ENCODE results near the gene UBXN1.
A peak's percentile ranks its signal among the peaks of the same experiment; 100 is the strongest.

UBXN1 gene

GRCh38 chr11:62673196-62673525 is 5.7 kb downstream of the UBXN1 start:
- Histone ChIP-seq H3K4me1 (ENCODE audit: insufficient read depth, poor library complexity, severe bottlenecking) (peaks cover 13% of the 10 kb centered on the region), H3K36me3 (ENCODE audit: low read depth) (peaks cover 50% of the 10 kb centered on the region), H3K4me3 (ENCODE audit: severe bottlenecking) (no peak overlapping the region), H3K9me3 (ENCODE audit: severe bottlenecking) (no peaks in the 10 kb centered on the region), H3K27ac (ENCODE audit: poor library complexity, severe bottlenecking) (peak overlapping the region; percentile 86), H3K27me3 (ENCODE audit: insufficient read depth, poor library complexity, severe bottlenecking) (no peaks in the 10 kb centered on the region)
- ATAC-seq (ENCODE audit: low read depth) (no peak), DNase-seq (ENCODE audit: low spot score) (no peak)
- TF ChIP-seq CTCF (IDR thresholded peaks at IDR 0.05; ENCODE audit: poor library complexity, severe bottlenecking), result no peak

- H3K36me3 ChIP-seq (ENCODE audit: low read depth), result peaks cover 46% of the 10 kb centered on the region
Measured at GRCh38 chr11:62671608-62672389, 7.1 kb downstream of the UBXN1 start, which contains the start of the genes LBHD1 and UQCC3. Gene LBHD1, minus strand, starts transcription at chr11:62672267. Its CDS starts 2,236 bp downstream, at chr11:62670031. Gene UQCC3, plus strand, starts transcription at chr11:62671673. Its CDS starts 73 bp downstream, at chr11:62671746.

GRCh38 chr11:62671236-62671607 is 7.7 kb downstream of the UBXN1 start:
- no peaks in the 10 kb centered on the region for H3K27me3 ChIP-seq (ENCODE audit: insufficient read depth, poor library complexity, severe bottlenecking)
- H3K4me3 ChIP-seq (ENCODE audit: severe bottlenecking), result peak overlapping the region; percentile 71
- TF ChIP-seq CTCF (IDR thresholded peaks at IDR 0.05; ENCODE audit: poor library complexity, severe bottlenecking), result no peak
- peaks cover 9% of the 10 kb centered on the region for H3K4me1 ChIP-seq (ENCODE audit: insufficient read depth, poor library complexity, severe bottlenecking)
- no peaks in the 10 kb centered on the region for H3K9me3 ChIP-seq (ENCODE audit: severe bottlenecking)
- H3K36me3 ChIP-seq (ENCODE audit: low read depth), result peaks cover 46% of the 10 kb centered on the region
- ATAC-seq (ENCODE audit: low read depth) (peak; percentile 13), DNase-seq (ENCODE audit: low spot score) (no peak)
- peak overlapping the region; percentile 86 for H3K27ac ChIP-seq (ENCODE audit: poor library complexity, severe bottlenecking)

More at GRCh38 chr11:62671608-62672389, 7.1 kb downstream of the UBXN1 start, which contains the start of the genes LBHD1 and UQCC3:
- Histone ChIP-seq H3K27ac (ENCODE audit: poor library complexity, severe bottlenecking) (peak within 1 kb of the TSS; percentile 86), H3K27me3 (ENCODE audit: insufficient read depth, poor library complexity, severe bottlenecking) (no peaks in the 10 kb centered on the region), H3K9me3 (ENCODE audit: severe bottlenecking) (no peaks in the 10 kb centered on the region), H3K4me1 (ENCODE audit: insufficient read depth, poor library complexity, severe bottlenecking) (peaks cover 9% of the 10 kb centered on the region), H3K4me3 (ENCODE audit: severe bottlenecking) (peak within 1 kb of the TSS; percentile 71)
- DNase-seq (ENCODE audit: low spot score) (peak; percentile 78), ATAC-seq (ENCODE audit: low read depth) (peak; percentile 81)
- no peak for TF ChIP-seq CTCF (IDR thresholded peaks at IDR 0.05; ENCODE audit: poor library complexity, severe bottlenecking)

- no peak for DNase-seq (ENCODE audit: low spot score)
- peak overlapping the region; percentile 86 for H3K27ac ChIP-seq (ENCODE audit: poor library complexity, severe bottlenecking)
- ATAC-seq (ENCODE audit: low read depth), result no peak
- no peak for TF ChIP-seq CTCF (IDR thresholded peaks at IDR 0.05; ENCODE audit: poor library complexity, severe bottlenecking)
- no peak overlapping the region for H3K4me3 ChIP-seq (ENCODE audit: severe bottlenecking)
- H3K36me3 ChIP-seq (ENCODE audit: low read depth), result peaks cover 37% of the 10 kb centered on the region
- H3K9me3 ChIP-seq (ENCODE audit: severe bottlenecking), result no peaks in the 10 kb centered on the region
- no peaks in the 10 kb centered on the region for H3K27me3 ChIP-seq (ENCODE audit: insufficient read depth, poor library complexity, severe bottlenecking)
- H3K4me1 ChIP-seq (ENCODE audit: insufficient read depth, poor library complexity, severe bottlenecking), result peaks cover 9% of the 10 kb centered on the region
Measured at GRCh38 chr11:62669420-62670161, 9.3 kb downstream of the UBXN1 start.

Measured in RWPE2 (cell line).